NB4 (cell line): ENCODE results near the gene PLCH2.

ENCODE experiments used
- CTCF ChIP-seq: IDR thresholded peaks from one replicate; pipeline ENCODE4 v1.5.1; 2012; ENCODE audit warnings: low read depth, low read length
- MYC ChIP-seq: IDR thresholded peaks from 2 replicates; pipeline ENCODE4 v1.6.1; 2011; ENCODE audit warnings: low read depth, low read length
- POLR2A ChIP-seq: IDR thresholded peaks from 2 replicates; pipeline ENCODE4 v1.6.1; 2011; ENCODE audit warnings: mild to moderate bottlenecking; ENCODE audit not compliant: insufficient read length; ENCODE audit errors: extremely low read depth

- TF ChIP-seq CTCF (no peak), POLR2A (no peak), MYC (no peak)
Observed at GRCh38 chr1:2504225-2504948, 28.3 kb downstream of the PLCH2 start.
